HCT116 (cell line): ENCODE data around the gene PIK3C2A. TPM values are rescaled to one million over a fixed set of nuclear protein-coding genes. Genes with fewer than 3 reads are reported as not detected.

ENCODE experiments used
- ATAC-seq: fragments of 200-7000 bp; cut with Tn5 transposase; 2 replicates; pipeline ENCODE4 v1.9.1; 2020; ENCODE audit warnings: mild to moderate bottlenecking, moderate library complexity
- BruUV-seq: library from RNA; stranded (reverse); fragments of 400-500 nt; replicated peaks from 2 replicates; lab custom pipeline; 2021; lab: Mats Ljungman, UMichigan
- CTCF ChIA-PET: fragments of 300-600 bp; sonication (Branson Sonifier 250); formaldehyde crosslinking; loops from one replicate; lab custom pipeline; 2021; ENCODE audit warnings: antibody characterized with exemption; lab: Charles Lee
- POLR2A ChIA-PET: fragments of 300-600, 350-600 bp; sonication (Branson Sonifier 250); formaldehyde crosslinking; loops from one replicate; lab custom pipeline; 2021; ENCODE audit warnings: antibody characterized with exemption; lab: Charles Lee
- RAD21 ChIA-PET, 2 experiments: fragments of 300-600 bp; sonication (Branson Sonifier 250); formaldehyde crosslinking; loops; one replicate each; lab custom pipeline; 2023; ENCODE audit warnings: low total read pairs in 2 of 2; ENCODE audit not compliant: uncharacterized antibody in 2 of 2, unreplicated experiment in 2 of 2, low non-redundant PET in 1 of 2; lab: Charles Lee
- DNase-seq: peaks from one replicate; pipeline ENCODE4 v3.0.0-alpha.2; 2010; ENCODE audit warnings: low read depth, low spot score
- H2AFZ ChIP-seq: fragments of 200-600 bp; shearing (Covaris generic), sonication (generic); 2 replicates; pipeline ENCODE4 v1.6.1; 2017; ENCODE audit warnings: low read depth, mixed run types, mixed read lengths, antibody characterized with exemption, low read length; ENCODE audit not compliant: poor library complexity, severe bottlenecking
- H3K27ac ChIP-seq: 2 replicates; pipeline ENCODE4 v1.5.1; 2012; ENCODE audit warnings: low read depth, low read length
- H3K27me3 ChIP-seq: fragments of 200-600 bp; sonication (generic); 2 replicates; pipeline ENCODE4 v1.6.1; 2016; ENCODE audit warnings: mixed run types, low read length, mixed read lengths; ENCODE audit not compliant: insufficient read depth
- H3K36me3 ChIP-seq, 2 experiments: fragments of 200-500 bp in 1 of 2; fragments of 200-600 bp in 1 of 2; sonication (Bioruptor generic) in 1 of 2; sonication (generic) in 1 of 2; 2 replicates each; pipeline versions ENCODE4 v1.5.1 to v1.6.1; 2014 to 2016; ENCODE audit warnings: low read length in 2 of 2, inconsistent platforms in 1 of 2, mixed read lengths in 1 of 2, mixed run types in 1 of 2; ENCODE audit not compliant: insufficient read depth in 2 of 2, control insufficient read depth in 1 of 2
- H3K4me1 ChIP-seq, 2 experiments: fragments of 200-600 bp in 1 of 2; sonication (generic) in 1 of 2; 2 replicates each; pipeline versions ENCODE4 v1.5.1 to v1.6.1; 2012 to 2017; ENCODE audit warnings: low read length in 2 of 2, inconsistent platforms in 1 of 2, mild to moderate bottlenecking in 1 of 2, mixed read lengths in 1 of 2, mixed run types in 1 of 2, moderate library complexity in 1 of 2; ENCODE audit not compliant: insufficient read depth in 2 of 2, control insufficient read depth in 1 of 2
- H3K4me2 ChIP-seq: fragments of 200-600 bp; sonication (generic); 2 replicates; pipeline ENCODE4 v1.6.1; 2017; ENCODE audit warnings: mixed run types, low read length, mixed read lengths
- H3K4me3 ChIP-seq, 2 experiments: fragments of 200-600 bp in 1 of 2; sonication (generic) in 1 of 2; replicated peaks in 1 of 2; 2 replicates each; pipeline ENCODE4 v1.5.1; 2011 to 2016; ENCODE audit warnings: low read length in 2 of 2, control low read depth in 1 of 2, low read depth in 1 of 2, mild to moderate bottlenecking in 1 of 2, mixed read lengths in 1 of 2, mixed run types in 1 of 2
- H3K79me2 ChIP-seq: fragments of 200-600 bp; sonication (generic); 2 replicates; pipeline ENCODE4 v1.6.1; 2017; ENCODE audit warnings: mild to moderate bottlenecking, mixed run types, low read length, moderate library complexity, mixed read lengths; ENCODE audit not compliant: insufficient read depth
- H3K9ac ChIP-seq: fragments of 200-600 bp; sonication (generic); 2 replicates; pipeline ENCODE4 v1.6.1; 2016; ENCODE audit warnings: low read length, mixed read lengths
- H3K9me2 ChIP-seq: fragments of 200-600 bp; sonication (generic), shearing (Covaris generic); 2 replicates; pipeline ENCODE4 v1.6.1; 2017; ENCODE audit warnings: mixed run types, mild to moderate bottlenecking, moderate library complexity; ENCODE audit not compliant: insufficient read depth
- H3K9me3 ChIP-seq, 2 experiments: fragments of 200-500 bp in 1 of 2; fragments of 200-600 bp in 1 of 2; sonication (Bioruptor generic) in 1 of 2; sonication (generic) in 1 of 2; 2 replicates each; pipeline ENCODE4 v1.6.1; 2014 to 2017; ENCODE audit warnings: low read length in 2 of 2, mixed read lengths in 2 of 2, inconsistent platforms in 1 of 2, low read depth in 1 of 2, mild to moderate bottlenecking in 1 of 2, mixed run types in 1 of 2, moderate library complexity in 1 of 2; ENCODE audit not compliant: control insufficient read depth in 1 of 2, insufficient read depth in 1 of 2
- H4K20me1 ChIP-seq: fragments of 200-600 bp; sonication (generic), shearing (Covaris generic); 2 replicates; pipeline ENCODE4 v1.6.1; 2017; ENCODE audit warnings: mixed run types, mild to moderate bottlenecking, moderate library complexity; ENCODE audit not compliant: insufficient read depth
- ATF3 ChIP-seq: IDR thresholded peaks from 2 replicates; pipeline ENCODE4 v1.6.1; 2012
- ELF1 ChIP-seq: IDR thresholded peaks from 2 replicates; pipeline ENCODE4 v1.6.1; 2012; ENCODE audit warnings: low read depth, borderline replicate concordance
- EZH2 ChIP-seq: fragments of 200-600 bp; sonication (generic); IDR thresholded peaks from 2 replicates; pipeline ENCODE4 v1.6.1; 2017; ENCODE audit warnings: antibody characterized with exemption, mixed run types
- EZH2phosphoT487 ChIP-seq: fragments of 200-600 bp; IDR thresholded peaks from 2 replicates; pipeline ENCODE4 v1.6.1; 2018; ENCODE audit warnings: antibody characterized with exemption, borderline replicate concordance
- FOSL1 ChIP-seq: IDR thresholded peaks from 2 replicates; pipeline ENCODE4 v1.6.1; 2012; ENCODE audit warnings: low read depth
- JUND ChIP-seq: IDR thresholded peaks from 2 replicates; pipeline ENCODE4 v1.6.1; 2012
- MAX ChIP-seq: IDR thresholded peaks from 2 replicates; pipeline ENCODE4 v1.6.1; 2012
- POLR2A ChIP-seq: IDR thresholded peaks from 2 replicates; pipeline ENCODE4 v1.7.0; 2011; ENCODE audit warnings: borderline replicate concordance; ENCODE audit not compliant: insufficient read depth, insufficient read length; ENCODE audit errors: extremely low read depth
- POLR2AphosphoS5 ChIP-seq: IDR thresholded peaks from 2 replicates; pipeline ENCODE4 v1.6.1; 2011; ENCODE audit warnings: mild to moderate bottlenecking, low read depth, low read length, moderate library complexity
- REST ChIP-seq: IDR thresholded peaks from 2 replicates; pipeline ENCODE4 v1.6.1; 2012; ENCODE audit warnings: low read depth
- SIN3A ChIP-seq: IDR thresholded peaks from 2 replicates; pipeline ENCODE4 v1.6.1; 2012; ENCODE audit warnings: low read depth
- TCF7L2 ChIP-seq: IDR thresholded peaks from 2 replicates; pipeline ENCODE4 v1.7.0; 2011; ENCODE audit warnings: borderline replicate concordance, inconsistent platforms; ENCODE audit not compliant: insufficient read depth, insufficient read length; ENCODE audit errors: extremely low read depth
- YY1 ChIP-seq: IDR thresholded peaks from 2 replicates; pipeline ENCODE4 v1.6.1; 2011; ENCODE audit warnings: low read length, low read depth, moderate library complexity, mild to moderate bottlenecking; ENCODE audit not compliant: insufficient replicate concordance; ENCODE audit errors: extremely low read depth
- ZFX ChIP-seq: fragments of 450-650 bp; IDR thresholded peaks from 2 replicates; pipeline ENCODE4 v1.6.1; 2017
- intact Hi-C: fragments of 100-400 bp; cut with micrococcal nuclease; formaldehyde crosslinking; loops from 2 replicates; pipeline ENCODE4 v1.10.0; 2022
- total RNA-seq: library from RNA; stranded (reverse); gene quantifications from one replicate; pipeline ENCODE4 v1.2.1, GENCODE V29; 2021; ENCODE audit not compliant: unreplicated experiment

PIK3C2A gene
- total RNA-seq, 1 experiment from 2014 or later, result 51.6 TPM

- Histone ChIP-seq H3K36me3 (no peaks in the 10 kb centered on the region), H3K4me1 (0 out of 4 replicates have a peak, but pooled peaks cover 0 to 6% of the 10 kb centered on the region in 2 experiments), H4K20me1 (no peaks in the 10 kb centered on the region), H3K4me2 (no peak overlapping the region), H3K27me3 (no peaks in the 10 kb centered on the region), H3K4me3 (no peak overlapping the region), H3K9me3 (no peaks in the 10 kb centered on the region), H3K9ac (no peak overlapping the region), H3K79me2 (peaks cover 68% of the 10 kb centered on the region), H2AFZ (no peak overlapping the region), H3K27ac (no peak overlapping the region), H3K9me2 (no peaks in the 10 kb centered on the region)
- intact Hi-C loops, result no loop called here
- TF ChIP-seq JUND (no peak), FOSL1 (no peak), TCF7L2 (no peak), SIN3A (no peak), MAX (no peak), EZH2phosphoT487 (no peak), ELF1 (no peak), POLR2A (no peak), EZH2 (no peak), ZFX (no peak), YY1 (no peak), POLR2AphosphoS5 (no peak), REST (no peak), ATF3 (no peak)
- BruUV-seq, result no TSS peak
- CTCF ChIA-PET, result no interaction called here
- RAD21 ChIA-PET, result no interaction called here
- POLR2A ChIA-PET, result no interaction called here
- DNase-seq, result no peak
- ATAC-seq, result no peak
Measured at GRCh38 chr11:17161515-17161914, 46.3 kb downstream of the PIK3C2A start.
